Thoracic aorta (tissue), 2 donors: Measurements from ENCODE around the gene PHAF1. TPM values are rescaled to one million over a fixed set of nuclear protein-coding genes. Genes with fewer than 3 reads are reported as not detected.

ENCODE experiments used
- ATAC-seq: fragments of 150-250 bp; one replicate; pipeline ENCODE4 v1.8.0; 2017; ENCODE audit warnings: low read depth; ENCODE audit not compliant: insufficient number of reproducible peaks, low FRiP score
- DNase-seq: peaks from one replicate; pipeline ENCODE4 v3.0.0-alpha.2; 2020; ENCODE audit warnings: low spot score
- H3K27ac ChIP-seq, 2 donors: fragments of 200-600 bp; sonication (generic); 1 replicate in 1 of 2; 2 replicates in 1 of 2; pipeline ENCODE4 v1.5.1; 2016; ENCODE audit warnings: mild to moderate bottlenecking in 2 of 2, moderate library complexity in 2 of 2
- H3K27me3 ChIP-seq: fragments of 200-600 bp; sonication (generic); replicated peaks from 2 replicates; pipeline ENCODE4 v1.6.0; 2016; ENCODE audit warnings: mild to moderate bottlenecking; ENCODE audit not compliant: insufficient read depth
- H3K36me3 ChIP-seq: fragments of 200-600 bp; sonication (generic); one replicate; pipeline ENCODE4 v1.5.1; 2016
- H3K4me1 ChIP-seq, 2 donors: fragments of 200-600 bp; sonication (generic); 1 replicate in 1 of 2; 2 replicates in 1 of 2; pipeline versions ENCODE4 v1.5.1 to v1.6.0; 2016; ENCODE audit warnings: low read depth in 2 of 2, mild to moderate bottlenecking in 1 of 2; ENCODE audit not compliant: control insufficient read depth in 1 of 2
- H3K4me3 ChIP-seq: fragments of 200-600 bp; sonication (generic); 2 replicates; pipeline ENCODE4 v1.5.1; 2016; ENCODE audit warnings: mild to moderate bottlenecking
- H3K9me3 ChIP-seq: fragments of 200-600 bp; sonication (generic); 2 replicates; pipeline ENCODE4 v1.5.1; 2016
- CTCF ChIP-seq: fragments of 200-600 bp; sonication (generic); IDR thresholded peaks from one replicate; pipeline ENCODE4 v1.5.1; 2019; ENCODE audit warnings: antibody characterized with exemption
- total RNA-seq, 2 donors: library from RNA; depleted of rRNA; stranded (reverse); fragments of >200 nt; gene quantifications; one replicate each; pipeline versions ENCODE4 v1.1.0 to v1.2.3, GENCODE V29; 2016

PHAF1 gene
- total RNA-seq, 2 donors from 2014 or later = 15.6 to 27.2 TPM

GRCh38 chr16:67196881-67197280 lies 87.1 kb downstream of the PHAF1 start:
- Histone ChIP-seq H3K4me3 (no peak overlapping the region), H3K27ac (no peak overlapping the region), H3K9me3 (no peaks in the 10 kb centered on the region), H3K4me1 (peaks cover 15 to 33% of the 10 kb centered on the region in 2 donors), H3K27me3 (no peaks in the 10 kb centered on the region), H3K36me3 (peaks cover 42% of the 10 kb centered on the region)
- no peak for DNase-seq
- no peak for TF ChIP-seq CTCF
- no peak for ATAC-seq

GRCh38 chr16:67197704-67198103 lies 88.0 kb downstream of the PHAF1 start:
- DNase-seq = no peak
- no peak overlapping the region for H3K4me3 ChIP-seq
- peaks cover 12 to 28% of the 10 kb centered on the region in 2 donors for H3K4me1 ChIP-seq
- H3K36me3 ChIP-seq = peaks cover 46% of the 10 kb centered on the region
- no peak for ATAC-seq
- no peaks in the 10 kb centered on the region for H3K27me3 ChIP-seq
- no peak overlapping the region for H3K27ac ChIP-seq
- TF ChIP-seq CTCF = no peak
- H3K9me3 ChIP-seq = no peaks in the 10 kb centered on the region

Other genes starting within 250 kb of the PHAF1 start
- gene PDP2, start 229.4 kb upstream of the PHAF1 start, total RNA-seq = 1 to 10 TPM; 4.8 to 6.2 TPM
- gene CDH16, start 191.1 kb upstream of the PHAF1 start, total RNA-seq = not detected
- gene RRAD, start 184.4 kb upstream of the PHAF1 start, total RNA-seq = 10 to 100 TPM; 43.2 to 88.3 TPM
- 100 to 1,000 TPM in 1 of 2 donors, 10 to 100 TPM in 1; 23.2 to 102 TPM for gene CIAO2B, start 175.5 kb upstream of the PHAF1 start, total RNA-seq
- 10 to 100 TPM; 29.8 to 92.7 TPM for gene CES2, start 174.4 kb upstream of the PHAF1 start, total RNA-seq
- gene CES3, start 148.7 kb upstream of the PHAF1 start, total RNA-seq = 1 to 10 TPM in 1 of 2 donors, under 1 TPM in 1; 0.63 to 1.1 TPM
- 1 to 10 TPM; 7.4 to 9.5 TPM for gene CES4A, start 121.4 kb upstream of the PHAF1 start, total RNA-seq
- 10 to 100 TPM; 28.3 to 79.7 TPM for gene CBFB, start 80.8 kb upstream of the PHAF1 start, total RNA-seq
- 10 to 100 TPM; 33.5 to 59.6 TPM for gene B3GNT9, start 41.1 kb downstream of the PHAF1 start, total RNA-seq
- 10 to 100 TPM; 18.4 to 52.1 TPM for gene TRADD, start 50.0 kb downstream of the PHAF1 start, total RNA-seq
- gene FBXL8, start 50.0 kb downstream of the PHAF1 start, total RNA-seq = 10 to 100 TPM; 25.6 to 40.2 TPM
- gene HSF4, start 54.8 kb downstream of the PHAF1 start, total RNA-seq = 10 to 100 TPM; 44.1 to 87.5 TPM
- gene NOL3, start 60.6 kb downstream of the PHAF1 start, total RNA-seq = 10 to 100 TPM; 43.5 to 80.8 TPM
- gene MATCAP1, start 74.0 kb downstream of the PHAF1 start, total RNA-seq = 10 to 100 TPM; 13.7 to 28.4 TPM
- 1 to 10 TPM in 1 of 2 donors, under 1 TPM in 1; 0.68 to 1.5 TPM for gene EXOC3L1, start 80.2 kb downstream of the PHAF1 start, total RNA-seq
- 100 to 1,000 TPM in 1 of 2 donors, 10 to 100 TPM in 1; 96.4 to 120 TPM for gene E2F4, start 82.2 kb downstream of the PHAF1 start, total RNA-seq
- gene ELMO3, start 89.2 kb downstream of the PHAF1 start, total RNA-seq = 1 to 10 TPM; 1.4 TPM
- gene TMEM208, start 117.2 kb downstream of the PHAF1 start, total RNA-seq = 10 to 100 TPM; 21.2 to 32.2 TPM
- 10 to 100 TPM; 28.5 to 31.7 TPM for gene FHOD1, start 137.5 kb downstream of the PHAF1 start, total RNA-seq
- 1 to 10 TPM; 1.4 to 1.8 TPM for gene SLC9A5, start 139.0 kb downstream of the PHAF1 start, total RNA-seq
- 10 to 100 TPM in 1 of 2 donors, 1 to 10 TPM in 1; 3.1 to 15.6 TPM for gene PLEKHG4, start 169.6 kb downstream of the PHAF1 start, total RNA-seq
- not detected for gene KCTD19, start 216.8 kb downstream of the PHAF1 start, total RNA-seq
- not detected for gene LRRC36, start 216.9 kb downstream of the PHAF1 start, total RNA-seq